Choroid plexus epithelial cell (primary cell): Measurements from ENCODE around the gene SPEF2.

ENCODE experiments used
- DNase-seq: peaks from one replicate; pipeline ENCODE4 v3.0.0-alpha.2; 2010; ENCODE audit warnings: low read depth
- H3K4me3 ChIP-seq: 2 replicates; pipeline ENCODE4 v1.5.1; 2011; ENCODE audit warnings: low read depth, mild to moderate bottlenecking, control low read depth, low read length, moderate library complexity
- CTCF ChIP-seq: conservative IDR thresholded peaks from 2 replicates; pipeline ENCODE4 v1.5.1; 2011; ENCODE audit warnings: low read depth, mild to moderate bottlenecking, control low read depth, inconsistent platforms, low read length, moderate library complexity

The SPEF2 gene

GRCh38 chr5:35608881-35609779 is 8.5 kb upstream of the SPEF2 start:
- no peak for DNase-seq
- no peak overlapping the region for H3K4me3 ChIP-seq
- TF ChIP-seq CTCF: no peak

GRCh38 chr5:35617060-35617434 is 616 bp upstream of the SPEF2 start:
- no peak for DNase-seq
- H3K4me3 ChIP-seq: peak overlapping the region; percentile 80
- TF ChIP-seq CTCF: no peak

GRCh38 chr5:35618304-35618636 is 607 bp downstream of the SPEF2 start:
- peak overlapping the region; percentile 80 for H3K4me3 ChIP-seq

GRCh38 chr5:35618781-35619180 is 1.1 kb downstream of the SPEF2 start:
- H3K4me3 ChIP-seq: no peak overlapping the region

More at GRCh38 chr5:35618304-35618636, 607 bp downstream of the SPEF2 start:
- no peak for TF ChIP-seq CTCF
- DNase-seq: peak; percentile 11

GRCh38 chr5:35622974-35623373 is 5.3 kb downstream of the SPEF2 start:
- no peak for TF ChIP-seq CTCF
- no peak for DNase-seq
- H3K4me3 ChIP-seq: no peak overlapping the region

More at GRCh38 chr5:35618781-35619180, 1.1 kb downstream of the SPEF2 start:
- peak; percentile 4 for DNase-seq
- TF ChIP-seq CTCF: no peak

- no peak for DNase-seq
- no peak overlapping the region for H3K4me3 ChIP-seq
- no peak for TF ChIP-seq CTCF
Observed at GRCh38 chr5:35623991-35624390, 6.3 kb downstream of the SPEF2 start.

GRCh38 chr5:35626108-35626507 is 8.4 kb downstream of the SPEF2 start:
- TF ChIP-seq CTCF: no peak

More at GRCh38 chr5:35626108-35626507, 8.4 kb downstream of the SPEF2 start:
- no peak for DNase-seq
- no peak overlapping the region for H3K4me3 ChIP-seq
